Ascending aorta (tissue), 2 donors: Measurements from ENCODE around the gene DEFB108B. TPM values are rescaled to one million over a fixed set of nuclear protein-coding genes. Genes with fewer than 3 reads are reported as not detected.
"Not testable (repeated sequence)": the region's sequence is repeated elsewhere in the genome, so short reads cannot be mapped to it uniquely, and the experiment has no call there.

ENCODE experiments used
- DNase-seq, 2 donors: peaks; one replicate each; pipeline ENCODE4 v3.0.0-alpha.2; 2019; ENCODE audit warnings: low spot score in 2 of 2
- H3K27ac ChIP-seq, 2 donors: fragments of 200-600 bp; sonication (generic); one replicate each; pipeline ENCODE4 v1.5.1; 2016 to 2017; ENCODE audit warnings: mild to moderate bottlenecking in 1 of 2
- H3K27me3 ChIP-seq: fragments of 200-600 bp; sonication (generic); one replicate; pipeline ENCODE4 v1.5.1; 2017
- H3K36me3 ChIP-seq, 2 donors: fragments of 200-600 bp; sonication (generic); one replicate each; pipeline ENCODE4 v1.5.1; 2016
- H3K4me1 ChIP-seq, 2 donors: fragments of 200-600 bp; sonication (generic); one replicate each; pipeline ENCODE4 v1.5.1; 2016 to 2017; ENCODE audit warnings: mild to moderate bottlenecking in 1 of 2
- H3K4me3 ChIP-seq, 2 donors: fragments of 200-600 bp; sonication (generic); one replicate each; pipeline ENCODE4 v1.5.1; 2016 to 2017; ENCODE audit warnings: mild to moderate bottlenecking in 1 of 2
- H3K9me3 ChIP-seq, 2 donors: fragments of 200-600 bp; sonication (generic); one replicate each; pipeline ENCODE4 v1.5.1; 2016
- CTCF ChIP-seq, 3 experiments: fragments of 200-600 bp in 2 of 3; fragments of 450-650 bp in 1 of 3; sonication (generic) in 2 of 3; IDR thresholded peaks; one replicate each; pipeline ENCODE4 v1.5.1; 2016 to 2019; ENCODE audit warnings: antibody characterized with exemption in 3 of 3, mild to moderate bottlenecking in 1 of 3, moderate library complexity in 1 of 3
- intact Hi-C: fragments of 100-400 bp; cut with DNase I; formaldehyde crosslinking; loops from one replicate; pipeline ENCODE4 v1.15.1; 2023
- total RNA-seq: library from RNA; depleted of rRNA; stranded (reverse); fragments of >200 nt; gene quantifications from one replicate; pipeline ENCODE4 v1.1.0, GENCODE V29; 2016

Gene DEFB108B
- total RNA-seq, 1 donor from 2014 or later, result not detected

- H3K9me3 ChIP-seq, intact Hi-C loops, H3K36me3 ChIP-seq, H3K27ac ChIP-seq, H3K4me3 ChIP-seq, H3K4me1 ChIP-seq, DNase-seq, H3K27me3 ChIP-seq: not testable (repeated sequence)
Observed at GRCh38 chr11:71796016-71796415, 37.0 kb upstream of the DEFB108B start.

GRCh38 chr11:71796781-71797180, 36.2 kb upstream of the DEFB108B start:
- intact Hi-C loops, H3K4me1 ChIP-seq, H3K9me3 ChIP-seq, H3K4me3 ChIP-seq, H3K27ac ChIP-seq, DNase-seq, H3K36me3 ChIP-seq, H3K27me3 ChIP-seq: not testable (repeated sequence)

- H3K9me3 ChIP-seq, H3K36me3 ChIP-seq, DNase-seq, H3K27me3 ChIP-seq, H3K4me3 ChIP-seq, intact Hi-C loops, H3K27ac ChIP-seq, H3K4me1 ChIP-seq: not testable (repeated sequence)
Observed at GRCh38 chr11:71799556-71800128, 33.4 kb upstream of the DEFB108B start.

GRCh38 chr11:71800335-71800953, 32.6 kb upstream of the DEFB108B start:
- intact Hi-C loops, H3K27me3 ChIP-seq, H3K9me3 ChIP-seq, H3K27ac ChIP-seq, H3K4me1 ChIP-seq, H3K4me3 ChIP-seq, H3K36me3 ChIP-seq: not testable (repeated sequence)
- peak in 1 of 2 donors; percentile 85 for DNase-seq
- peak; percentile 50 to 70 (median 65) for TF ChIP-seq CTCF (IDR thresholded peaks at IDR 0.05)

- intact Hi-C loops, H3K36me3 ChIP-seq, H3K4me1 ChIP-seq, H3K9me3 ChIP-seq, DNase-seq, H3K4me3 ChIP-seq, H3K27ac ChIP-seq, H3K27me3 ChIP-seq: not testable (repeated sequence)
Observed at GRCh38 chr11:71801026-71801425, 32.0 kb upstream of the DEFB108B start.

GRCh38 chr11:71802874-71803273, 30.1 kb upstream of the DEFB108B start:
- H3K36me3 ChIP-seq, H3K9me3 ChIP-seq, H3K4me3 ChIP-seq, DNase-seq, H3K27me3 ChIP-seq, H3K27ac ChIP-seq, H3K4me1 ChIP-seq, intact Hi-C loops: not testable (repeated sequence)

GRCh38 chr11:71804158-71804947, 28.6 kb upstream of the DEFB108B start:
- H3K9me3 ChIP-seq, H3K4me1 ChIP-seq, intact Hi-C loops, H3K27ac ChIP-seq, H3K27me3 ChIP-seq, H3K4me3 ChIP-seq, DNase-seq, H3K36me3 ChIP-seq: not testable (repeated sequence)

GRCh38 chr11:71812529-71812928, 20.5 kb upstream of the DEFB108B start:
- intact Hi-C loops, result not testable (repeated sequence)

More at GRCh38 chr11:71812529-71812928, 20.5 kb upstream of the DEFB108B start:
- not testable (repeated sequence) for H3K36me3 ChIP-seq, DNase-seq, H3K4me1 ChIP-seq, H3K27me3 ChIP-seq, H3K4me3 ChIP-seq, H3K9me3 ChIP-seq
- peak overlapping the region; percentile 50 to 64 for H3K27ac ChIP-seq
